PC-9 (cell line): ENCODE data around the gene LRRC72. TPM values are rescaled to one million over a fixed set of nuclear protein-coding genes. Genes with fewer than 3 reads are reported as not detected.

Experiments
- BruUV-seq: library from RNA; stranded (reverse); fragments of 400-500 nt; replicated peaks from 2 replicates; lab custom pipeline; 2021; lab: Mats Ljungman, UMichigan
- CTCF ChIA-PET: fragments of 300-600 bp; sonication (Branson Sonifier 250); formaldehyde crosslinking; loops from one replicate; lab custom pipeline; 2022; ENCODE audit warnings: antibody characterized with exemption; lab: Charles Lee
- POLR2A ChIA-PET: fragments of 300-600 bp; sonication (Branson Sonifier 250); formaldehyde crosslinking; loops from one replicate; lab custom pipeline; 2022; ENCODE audit warnings: antibody characterized with exemption; ENCODE audit not compliant: unreplicated experiment; lab: Charles Lee
- DNase-seq, 2 experiments: peaks; one replicate each; pipeline versions ENCODE4 v3.0.0 to v3.0.0-alpha.2; 2015 to 2022; ENCODE audit warnings: mixed read lengths in 1 of 2
- H2AFZ ChIP-seq: fragments of 200-600 bp; sonication (generic); 2 replicates; pipeline ENCODE4 v1.8.1; 2017; ENCODE audit warnings: antibody characterized with exemption
- H3F3A ChIP-seq: fragments of 200-600 bp; sonication (generic); 2 replicates; pipeline ENCODE4 v1.8.1; 2017; ENCODE audit warnings: antibody characterized with exemption, mild to moderate bottlenecking, low read depth; ENCODE audit not compliant: insufficient read depth
- H3K27ac ChIP-seq: fragments of 200-600 bp; sonication (generic); 2 replicates; pipeline ENCODE4 v1.6.1; 2016; ENCODE audit warnings: mixed run types
- H3K27me3 ChIP-seq: fragments of 200-600 bp; sonication (generic); 2 replicates; pipeline ENCODE4 v1.6.1; 2016; ENCODE audit warnings: low read depth, mixed run types; ENCODE audit not compliant: insufficient read depth
- H3K36me3 ChIP-seq: fragments of 200-600 bp; sonication (generic); 2 replicates; pipeline ENCODE4 v1.6.1; 2016; ENCODE audit warnings: low read depth, mixed run types
- H3K4me1 ChIP-seq: fragments of 200-600 bp; sonication (generic); replicated peaks from 2 replicates; pipeline ENCODE4 v1.6.1; 2016; ENCODE audit warnings: mixed run types; ENCODE audit not compliant: insufficient read depth
- H3K4me2 ChIP-seq: fragments of 200-600 bp; sonication (generic); 2 replicates; pipeline ENCODE4 v1.6.1; 2017; ENCODE audit warnings: mixed run types
- H3K4me3 ChIP-seq: fragments of 200-600 bp; sonication (generic); 2 replicates; pipeline ENCODE4 v1.6.1; 2016; ENCODE audit warnings: mixed run types
- H3K79me2 ChIP-seq: fragments of 200-600 bp; sonication (generic); 2 replicates; pipeline ENCODE4 v1.6.1; 2017; ENCODE audit warnings: low read depth, mixed run types
- H3K9me2 ChIP-seq: fragments of 200-600 bp; sonication (generic); 2 replicates; pipeline ENCODE4 v1.8.1; 2017; ENCODE audit warnings: mild to moderate bottlenecking; ENCODE audit not compliant: insufficient read depth
- H3K9me3 ChIP-seq: fragments of 200-600 bp; sonication (generic); 2 replicates; pipeline ENCODE4 v1.8.1; 2016; ENCODE audit warnings: low read depth; ENCODE audit not compliant: insufficient read depth
- H4K20me1 ChIP-seq: fragments of 200-600 bp; sonication (generic); 2 replicates; pipeline ENCODE4 v1.8.1; 2017; ENCODE audit not compliant: insufficient read depth
- CTCF ChIP-seq: fragments of 200-600 bp; sonication (generic); conservative IDR thresholded peaks from 2 replicates; pipeline ENCODE4 v1.6.1; 2017; ENCODE audit warnings: mixed run types, antibody characterized with exemption, mild to moderate bottlenecking, moderate library complexity
- EZH2 ChIP-seq: fragments of 200-600 bp; sonication (generic); IDR thresholded peaks from 2 replicates; pipeline ENCODE4 v1.8.0; 2017; ENCODE audit warnings: antibody characterized with exemption, low read depth
- intact Hi-C: fragments of 100-400 bp; cut with micrococcal nuclease; formaldehyde crosslinking; loops from one replicate; pipeline ENCODE4 v1.10.0; 2022; ENCODE audit not compliant: unreplicated experiment
- total RNA-seq: library from RNA; stranded (reverse); gene quantifications from 2 replicates; pipeline ENCODE4 v1.2.3, GENCODE V29; 2021

LRRC72 gene
- total RNA-seq, 1 experiment from 2014 or later = not detected

GRCh38 chr7:16579216-16579615 is 52.6 kb downstream of the LRRC72 start:
- H4K20me1 ChIP-seq = no peaks in the 10 kb centered on the region
- DNase-seq = no peak
- no peak overlapping the region for H3K4me3 ChIP-seq
- no peaks in the 10 kb centered on the region for H3K9me2 ChIP-seq
- ChIA-PET POLR2A (no interaction called here), CTCF (no interaction called here)
- no TSS peak for BruUV-seq
- H3K9me3 ChIP-seq = no peaks in the 10 kb centered on the region
- H3K79me2 ChIP-seq = no peaks in the 10 kb centered on the region
- H3K4me1 ChIP-seq = no peaks in the 10 kb centered on the region
- intact Hi-C loops = no loop called here
- H3K27me3 ChIP-seq = no peaks in the 10 kb centered on the region
- no peak overlapping the region for H3K4me2 ChIP-seq
- peak overlapping the region; percentile 67 for H2AFZ ChIP-seq
- no peak overlapping the region for H3K27ac ChIP-seq
- H3F3A ChIP-seq = no peaks in the 10 kb centered on the region
- no peak for TF ChIP-seq EZH2
- TF ChIP-seq CTCF = no peak
- no peaks in the 10 kb centered on the region for H3K36me3 ChIP-seq

- intact Hi-C loops = no loop called here
- Histone ChIP-seq H3K27ac (no peak overlapping the region), H3K36me3 (no peaks in the 10 kb centered on the region), H3K27me3 (no peaks in the 10 kb centered on the region), H3K79me2 (no peaks in the 10 kb centered on the region), H3K4me3 (no peak overlapping the region), H2AFZ (no peak overlapping the region), H3K9me3 (no peaks in the 10 kb centered on the region), H4K20me1 (no peaks in the 10 kb centered on the region), H3K4me2 (no peak overlapping the region), H3K9me2 (no peaks in the 10 kb centered on the region), H3K4me1 (no peaks in the 10 kb centered on the region), H3F3A (no peaks in the 10 kb centered on the region)
- no peak for DNase-seq
- TF ChIP-seq CTCF = no peak
- no peak for TF ChIP-seq EZH2
- no TSS peak for BruUV-seq
- ChIA-PET POLR2A (no interaction called here), CTCF (no interaction called here)
Measured at GRCh38 chr7:16581286-16581685, 54.7 kb downstream of the LRRC72 start.

GRCh38 chr7:16583834-16584233 is 57.2 kb downstream of the LRRC72 start:
- TF ChIP-seq CTCF (no peak), EZH2 (no peak)
- Histone ChIP-seq H2AFZ (no peak overlapping the region), H3K79me2 (no peaks in the 10 kb centered on the region), H3K9me2 (no peaks in the 10 kb centered on the region), H4K20me1 (no peaks in the 10 kb centered on the region), H3K27ac (no peak overlapping the region), H3K4me2 (no peak overlapping the region), H3K4me1 (no peaks in the 10 kb centered on the region), H3F3A (no peaks in the 10 kb centered on the region), H3K9me3 (no peaks in the 10 kb centered on the region), H3K4me3 (no peak overlapping the region), H3K36me3 (no peaks in the 10 kb centered on the region), H3K27me3 (no peaks in the 10 kb centered on the region)
- intact Hi-C loops = no loop called here
- no peak for DNase-seq
- BruUV-seq = no TSS peak
- ChIA-PET POLR2A (no interaction called here), CTCF (no interaction called here)
